HG03565 (cell line): ENCODE data around the gene STK24.

ENCODE experiments used
- ATAC-seq: cut with Tn5 transposase; IDR thresholded peaks from one replicate; pipeline ENCODE4 v1.9.1; 2021; ENCODE audit warnings: mild to moderate bottlenecking, moderate library complexity; ENCODE audit not compliant: unreplicated experiment

STK24 gene

GRCh38 chr13:98441056-98441676 is 135.7 kb downstream of the STK24 start:
- ATAC-seq = no peak

GRCh38 chr13:98440390-98441055 is 136.4 kb downstream of the STK24 start:
- no peak for ATAC-seq

GRCh38 chr13:98439896-98440295 is 137.0 kb downstream of the STK24 start:
- no peak for ATAC-seq

- ATAC-seq = no peak
Measured at GRCh38 chr13:98439126-98439828, 137.6 kb downstream of the STK24 start.

- ATAC-seq = no peak
Measured at GRCh38 chr13:98438246-98439125, 138.4 kb downstream of the STK24 start.

GRCh38 chr13:98436233-98436910 is 140.5 kb downstream of the STK24 start:
- ATAC-seq = no peak

- ATAC-seq = no peak
Measured at GRCh38 chr13:98435376-98435775, 141.5 kb downstream of the STK24 start.

GRCh38 chr13:98434060-98434459 is 142.8 kb downstream of the STK24 start:
- no peak for ATAC-seq

GRCh38 chr13:98433654-98434053 is 143.3 kb downstream of the STK24 start:
- ATAC-seq = no peak

- ATAC-seq = no peak
Measured at GRCh38 chr13:98432638-98433037, 144.3 kb downstream of the STK24 start.

- no peak for ATAC-seq
Measured at GRCh38 chr13:98429977-98430736, 146.8 kb downstream of the STK24 start.

- no peak for ATAC-seq
Measured at GRCh38 chr13:98429531-98429930, 147.4 kb downstream of the STK24 start.

- ATAC-seq = no peak
Measured at GRCh38 chr13:98429081-98429480, 147.8 kb downstream of the STK24 start.

GRCh38 chr13:98428256-98428966 is 148.5 kb downstream of the STK24 start:
- no peak for ATAC-seq

GRCh38 chr13:98427331-98427995 is 149.4 kb downstream of the STK24 start:
- no peak for ATAC-seq

- ATAC-seq = no peak
Measured at GRCh38 chr13:98423417-98423816, 153.5 kb downstream of the STK24 start.

GRCh38 chr13:98422046-98422445 is 154.9 kb downstream of the STK24 start:
- no peak for ATAC-seq

- ATAC-seq = no peak
Measured at GRCh38 chr13:98420554-98421175, 156.2 kb downstream of the STK24 start.
